GM19328 (cell line): ENCODE results near the gene EIF4E2.

ENCODE experiments used
- ATAC-seq: cut with Tn5 transposase; IDR thresholded peaks from one replicate; pipeline ENCODE4 v1.9.1; 2021; ENCODE audit warnings: mild to moderate bottlenecking, moderate library complexity; ENCODE audit not compliant: unreplicated experiment

EIF4E2 gene

DNA sequence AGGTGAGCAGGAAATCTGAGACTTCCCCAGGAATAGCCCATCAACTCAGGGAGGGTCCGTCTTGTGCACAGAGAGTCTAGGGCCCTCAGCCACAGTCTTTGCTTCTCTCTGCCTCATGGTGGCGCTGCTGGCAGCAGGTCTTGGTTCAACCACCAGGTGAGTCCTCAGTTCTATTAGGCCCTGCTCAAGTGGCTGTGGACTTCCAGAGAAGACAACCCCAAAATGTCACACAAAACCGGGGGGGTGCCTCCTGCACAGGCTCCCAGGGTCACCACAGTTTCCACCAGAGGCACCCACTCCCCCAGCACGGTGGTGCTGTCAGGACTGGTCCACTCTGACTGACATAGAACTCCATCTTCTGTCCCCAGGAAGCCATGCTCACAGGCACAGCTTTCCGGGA lies 13.4 kb upstream of the EIF4E2 start:
- ATAC-seq: no peak

DNA sequence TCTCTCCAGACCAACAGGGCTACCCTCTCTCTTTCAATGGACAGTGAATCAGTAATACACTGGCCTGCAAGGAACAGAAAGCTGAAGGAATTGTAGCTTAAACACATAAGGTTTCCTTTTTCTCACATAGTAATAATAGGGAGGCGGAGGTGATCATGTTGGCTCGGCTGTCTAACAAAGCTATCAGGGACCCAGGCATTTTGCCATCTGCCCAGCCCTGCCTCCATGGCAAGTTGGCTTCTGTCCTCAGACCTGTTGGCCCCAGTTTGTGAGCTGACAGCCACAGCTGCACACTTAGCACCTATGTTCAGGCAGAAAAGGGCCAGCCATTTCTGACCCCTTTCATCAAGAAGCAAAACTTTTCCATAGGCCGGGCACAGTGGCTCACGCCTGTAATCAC lies 13.0 kb upstream of the EIF4E2 start:
- no peak for ATAC-seq

DNA sequence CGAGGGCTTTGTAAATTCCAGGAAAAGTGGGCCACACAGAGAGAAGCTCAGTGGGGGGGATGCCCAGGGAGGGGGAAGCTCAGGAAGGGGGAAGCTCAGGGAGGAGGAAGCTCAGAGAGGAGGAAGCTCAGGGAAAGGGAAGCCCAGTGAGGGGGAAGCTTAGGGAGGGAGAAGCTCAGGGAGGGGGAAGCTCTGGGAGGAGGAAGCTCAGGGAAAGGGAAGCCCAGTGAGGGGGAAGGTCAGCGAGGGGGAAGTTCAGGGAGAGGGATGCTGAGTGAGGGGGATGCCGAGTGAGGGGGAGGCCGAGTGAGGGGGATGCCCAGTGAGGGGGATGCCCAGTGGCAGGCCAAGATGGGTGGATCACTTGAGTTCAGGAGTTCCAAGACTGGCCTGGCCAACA lies 11.8 kb upstream of the EIF4E2 start:
- no peak for ATAC-seq

DNA sequence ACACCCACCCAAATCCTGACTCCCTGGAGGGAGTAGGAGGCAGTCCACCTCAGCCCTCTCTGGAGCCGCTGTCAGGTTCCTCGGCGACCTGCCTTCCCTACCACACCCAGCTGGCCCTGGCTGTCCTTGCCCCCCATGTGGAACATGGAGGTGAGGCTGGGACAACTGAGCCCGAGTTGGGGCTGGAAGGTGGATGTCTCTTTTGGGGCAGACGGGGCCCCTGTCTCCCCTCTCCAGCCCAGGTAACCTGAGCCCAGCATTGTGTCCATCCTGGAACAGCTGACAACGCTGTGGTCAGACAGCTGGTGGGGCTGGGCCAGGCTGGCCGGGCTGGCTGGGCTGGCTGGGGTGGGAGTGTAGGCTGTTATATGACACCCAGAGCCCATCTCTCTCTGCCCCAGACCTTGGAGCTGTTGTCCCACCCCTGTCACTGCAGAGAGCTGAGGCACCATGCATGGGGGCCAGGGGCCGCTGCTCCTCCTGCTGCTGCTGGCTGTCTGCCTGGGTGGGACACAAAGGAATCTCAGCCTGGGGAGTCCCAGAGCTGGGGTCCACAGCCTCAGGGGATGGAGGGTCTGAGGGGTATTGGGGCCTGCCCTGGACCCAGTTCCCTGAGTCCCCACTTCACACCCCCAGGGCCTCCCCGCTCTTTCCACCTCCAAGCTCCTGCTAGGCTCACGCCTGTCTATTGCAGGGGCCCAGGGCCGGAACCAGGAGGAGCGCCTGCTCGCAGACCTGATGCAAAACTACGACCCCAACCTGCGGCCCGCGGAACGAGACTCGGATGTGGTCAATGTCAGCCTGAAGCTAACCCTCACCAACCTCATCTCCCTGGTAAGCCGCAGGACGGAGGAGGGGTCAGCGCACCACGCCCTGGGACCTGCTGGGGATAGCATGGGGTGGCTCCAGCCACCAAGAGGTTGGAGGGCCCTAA lies 10.9 kb upstream of the EIF4E2 start, which contains the start of gene CHRNG:
CHRNG (plus strand) TSS at position 395 of the 934 bp plus-strand sequence; CDS start at position 451, 56 bp downstream.
- ATAC-seq: no peak

DNA sequence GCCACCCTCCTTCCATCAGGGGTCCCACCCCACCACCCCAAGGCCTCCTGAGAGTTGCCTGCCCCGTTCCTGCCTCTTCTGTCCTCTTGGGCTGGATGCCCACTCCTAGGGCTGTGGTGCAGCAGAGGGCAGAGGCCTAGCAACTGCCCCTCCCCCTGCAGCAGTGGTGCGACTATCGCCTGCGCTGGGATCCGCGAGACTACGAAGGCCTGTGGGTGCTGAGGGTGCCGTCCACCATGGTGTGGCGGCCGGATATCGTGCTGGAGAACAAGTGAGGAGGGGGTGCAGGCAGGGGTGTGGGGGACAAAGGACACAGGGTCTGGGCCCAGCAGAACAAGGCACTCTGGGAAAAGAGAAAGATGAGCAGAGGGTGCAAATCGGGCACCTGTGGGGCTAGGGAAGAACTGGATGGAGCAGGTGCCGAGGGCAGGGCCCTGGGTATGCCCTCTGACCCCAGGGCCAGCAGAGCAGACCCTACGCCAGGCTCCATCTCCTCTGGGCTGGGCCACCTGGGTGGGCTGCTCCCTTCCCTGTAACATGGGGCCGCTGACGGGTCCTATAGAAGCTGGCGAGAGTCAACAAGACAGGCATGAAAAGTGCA lies 9.9 kb upstream of the EIF4E2 start:
- no peak for ATAC-seq

DNA sequence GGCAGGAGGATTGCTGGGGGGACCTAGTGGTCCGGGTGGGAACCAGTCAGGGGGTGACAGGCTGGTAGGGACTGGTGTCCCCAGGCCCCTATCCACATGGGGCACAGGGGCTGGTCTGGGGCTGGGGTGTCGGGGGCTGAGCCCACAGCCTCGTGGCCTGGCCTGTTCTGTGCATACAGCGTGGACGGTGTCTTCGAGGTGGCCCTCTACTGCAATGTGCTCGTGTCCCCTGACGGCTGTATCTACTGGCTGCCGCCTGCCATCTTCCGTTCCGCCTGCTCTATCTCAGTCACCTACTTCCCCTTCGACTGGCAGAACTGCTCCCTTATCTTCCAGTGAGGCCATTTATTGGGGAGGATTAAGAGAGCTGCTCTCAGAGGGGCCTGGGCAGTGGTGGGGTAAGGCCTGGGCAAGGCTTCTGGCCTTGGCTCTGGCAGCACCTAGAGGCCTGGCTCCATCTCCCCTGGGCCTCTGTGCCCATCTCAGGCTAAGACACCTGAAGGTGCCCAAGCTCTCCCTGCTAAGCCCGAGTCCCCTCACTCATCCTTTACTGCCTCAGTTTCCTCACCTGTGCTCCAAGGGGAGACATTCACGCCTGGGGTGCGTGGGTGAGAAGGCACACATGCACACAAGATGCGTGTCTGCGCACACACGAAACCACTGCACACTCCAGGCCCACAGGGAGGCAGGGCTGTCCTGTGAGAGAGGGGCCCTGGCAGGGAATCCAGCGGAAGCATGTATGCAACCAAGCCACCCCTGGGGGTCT lies 9.1 kb upstream of the EIF4E2 start:
- no peak for ATAC-seq

DNA sequence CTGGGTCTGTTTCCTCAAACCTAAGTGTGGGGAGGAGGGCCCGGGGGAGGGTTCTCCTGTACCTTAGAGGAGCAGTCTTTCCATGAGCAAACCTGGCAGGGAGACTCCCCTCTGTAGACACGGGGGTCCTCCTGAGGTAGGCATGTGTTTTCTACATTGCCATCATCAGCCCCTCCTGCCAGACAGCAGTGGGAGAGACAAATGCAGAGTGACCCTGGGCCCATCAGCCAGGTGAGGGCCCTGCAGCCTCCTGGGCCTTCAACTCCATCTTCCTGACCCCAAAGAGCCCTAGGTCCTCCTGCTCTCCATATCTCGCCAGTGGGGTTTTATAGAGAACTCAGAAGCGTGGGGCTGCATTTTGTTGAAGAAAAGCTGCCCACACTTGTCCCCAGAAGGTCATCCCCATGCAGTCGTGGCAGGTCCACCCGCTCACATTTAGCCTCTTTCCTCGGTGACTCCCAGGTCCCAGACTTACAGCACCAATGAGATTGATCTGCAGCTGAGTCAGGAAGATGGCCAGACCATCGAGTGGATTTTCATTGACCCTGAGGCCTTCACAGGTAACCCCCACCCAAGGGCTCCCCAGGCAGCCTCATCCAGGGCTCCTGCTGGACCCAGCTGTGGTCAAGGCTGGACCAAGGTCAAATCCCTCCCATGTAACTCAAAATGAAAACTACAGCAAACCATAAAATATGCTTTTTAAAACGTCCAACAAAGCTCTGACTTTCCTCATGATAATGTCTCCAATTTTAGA lies 8.4 kb upstream of the EIF4E2 start:
- ATAC-seq: no peak

DNA sequence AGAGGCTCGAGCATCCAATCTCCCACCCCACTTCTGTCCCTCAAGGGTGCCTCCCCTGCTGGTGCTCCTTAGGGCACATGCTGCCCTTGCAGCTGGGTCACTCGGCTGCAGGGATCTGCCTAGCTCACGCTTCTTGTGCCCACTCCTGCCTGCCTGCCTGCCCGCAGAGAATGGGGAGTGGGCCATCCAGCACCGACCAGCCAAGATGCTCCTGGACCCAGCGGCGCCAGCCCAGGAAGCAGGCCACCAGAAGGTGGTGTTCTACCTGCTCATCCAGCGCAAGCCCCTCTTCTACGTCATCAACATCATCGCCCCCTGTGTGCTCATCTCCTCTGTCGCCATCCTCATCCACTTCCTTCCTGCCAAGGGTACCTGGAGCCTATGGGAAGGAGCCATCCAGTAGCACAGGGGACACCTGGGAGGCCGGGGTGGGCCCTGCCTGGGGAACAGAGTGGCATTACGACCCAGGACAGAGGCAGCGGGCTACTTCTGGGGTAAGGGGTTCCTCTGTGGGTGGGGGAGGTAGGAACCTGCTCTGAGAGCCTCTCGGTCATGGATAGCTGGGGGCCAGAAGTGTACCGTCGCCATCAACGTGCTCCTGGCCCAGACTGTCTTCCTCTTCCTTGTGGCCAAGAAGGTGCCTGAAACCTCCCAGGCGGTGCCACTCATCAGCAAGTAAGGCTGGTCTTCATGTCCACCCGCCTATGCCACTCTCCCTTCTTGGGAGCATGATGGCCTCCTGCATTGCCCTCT lies 7.6 kb upstream of the EIF4E2 start:
- no peak for ATAC-seq

DNA sequence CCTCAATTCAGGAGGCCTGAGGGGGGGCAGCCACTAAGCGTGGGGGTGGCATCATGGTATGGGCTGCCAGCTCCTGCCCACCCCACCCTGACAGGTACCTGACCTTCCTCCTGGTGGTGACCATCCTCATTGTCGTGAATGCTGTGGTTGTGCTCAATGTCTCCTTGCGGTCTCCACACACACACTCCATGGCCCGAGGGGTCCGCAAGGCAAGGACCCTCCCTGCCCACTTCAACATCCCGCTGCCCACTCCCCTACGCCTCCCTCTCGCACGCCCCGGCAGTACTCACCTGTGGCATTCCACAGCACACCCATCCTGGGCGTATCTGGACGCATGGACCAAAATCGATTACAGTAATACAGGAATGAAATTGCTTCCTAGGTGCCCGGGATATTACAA lies 7.0 kb upstream of the EIF4E2 start:
- no peak for ATAC-seq

DNA sequence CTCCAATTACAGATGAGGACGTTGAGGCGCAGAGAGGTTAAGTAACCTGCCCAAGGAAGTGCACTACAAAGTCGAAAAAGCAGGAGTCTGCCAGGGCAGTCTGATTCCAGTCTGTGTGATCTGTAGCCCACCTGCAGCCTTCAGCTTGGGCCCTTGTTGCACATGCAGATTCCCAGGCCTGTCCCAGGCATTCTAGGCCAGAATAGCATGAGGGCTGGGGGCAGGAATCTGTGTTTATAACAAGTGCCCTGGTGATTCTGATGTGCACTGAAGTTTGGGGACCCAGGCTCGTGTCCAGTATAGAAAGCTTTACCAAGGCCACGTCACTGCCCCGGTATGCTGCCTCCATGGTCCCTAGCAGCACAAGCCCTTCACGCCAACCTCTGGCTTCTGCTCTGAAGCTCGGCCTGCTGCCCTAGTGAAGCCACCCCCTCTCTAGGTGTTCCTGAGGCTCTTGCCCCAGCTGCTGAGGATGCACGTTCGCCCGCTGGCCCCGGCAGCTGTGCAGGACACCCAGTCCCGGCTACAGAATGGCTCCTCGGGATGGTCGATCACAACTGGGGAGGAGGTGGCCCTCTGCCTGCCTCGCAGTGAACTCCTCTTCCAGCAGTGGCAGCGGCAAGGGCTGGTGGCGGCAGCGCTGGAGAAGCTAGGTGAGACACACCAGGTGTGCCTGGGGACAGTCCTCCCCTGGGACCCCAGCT lies 6.4 kb upstream of the EIF4E2 start:
- ATAC-seq: no peak

DNA sequence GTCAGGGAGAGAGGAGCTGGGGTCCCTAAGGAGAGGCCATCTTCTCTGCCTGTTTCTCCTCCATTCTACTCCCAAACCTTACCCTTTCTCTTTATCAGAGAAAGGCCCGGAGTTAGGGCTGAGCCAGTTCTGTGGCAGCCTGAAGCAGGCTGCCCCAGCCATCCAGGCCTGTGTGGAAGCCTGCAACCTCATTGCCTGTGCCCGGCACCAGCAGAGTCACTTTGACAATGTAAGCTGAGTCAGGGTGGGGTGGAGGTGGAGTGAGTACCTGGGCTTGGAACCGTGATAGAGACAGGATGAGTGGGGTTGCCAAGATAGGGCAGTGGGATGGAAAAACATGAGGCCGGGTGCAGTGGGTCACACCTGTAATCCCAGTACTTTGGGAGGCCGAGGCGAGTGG lies 5.8 kb upstream of the EIF4E2 start:
- ATAC-seq: no peak

DNA sequence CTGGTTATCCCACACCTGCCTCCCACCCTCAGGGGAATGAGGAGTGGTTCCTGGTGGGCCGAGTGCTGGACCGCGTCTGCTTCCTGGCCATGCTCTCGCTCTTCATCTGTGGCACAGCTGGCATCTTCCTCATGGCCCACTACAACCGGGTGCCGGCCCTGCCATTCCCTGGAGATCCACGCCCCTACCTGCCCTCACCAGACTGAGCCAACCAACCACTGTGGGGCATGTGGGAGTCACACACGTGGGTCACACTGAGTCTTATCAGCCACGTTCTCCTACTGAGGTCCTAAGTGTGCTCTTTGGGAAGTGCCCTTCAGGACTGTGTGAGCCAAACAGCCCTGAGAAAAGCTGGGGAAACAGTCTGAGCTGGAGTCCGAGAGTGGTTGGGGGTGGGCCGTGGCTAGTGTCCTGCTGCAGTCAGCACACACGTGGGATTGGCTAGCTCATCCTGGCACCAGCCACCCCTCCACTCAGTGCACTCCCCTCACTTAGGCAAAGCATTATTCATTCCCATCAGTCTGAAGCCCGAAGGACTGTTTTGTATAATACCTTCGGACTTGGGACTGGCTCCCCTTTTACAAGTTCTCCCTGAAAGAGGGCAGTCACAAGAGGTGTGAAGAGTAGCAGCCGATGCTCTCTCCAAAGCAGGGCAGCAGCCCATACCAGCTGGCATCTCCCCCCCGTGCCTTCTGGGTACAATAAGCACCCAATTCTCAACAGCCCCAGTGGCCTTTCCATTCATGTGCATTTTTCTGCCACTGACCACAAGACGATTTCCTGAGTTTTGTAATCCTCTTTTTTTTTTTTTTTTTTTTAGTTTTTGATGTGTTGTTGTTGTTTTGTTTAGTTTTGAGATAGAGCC lies 4.7 kb upstream of the EIF4E2 start:
- ATAC-seq: no peak

DNA sequence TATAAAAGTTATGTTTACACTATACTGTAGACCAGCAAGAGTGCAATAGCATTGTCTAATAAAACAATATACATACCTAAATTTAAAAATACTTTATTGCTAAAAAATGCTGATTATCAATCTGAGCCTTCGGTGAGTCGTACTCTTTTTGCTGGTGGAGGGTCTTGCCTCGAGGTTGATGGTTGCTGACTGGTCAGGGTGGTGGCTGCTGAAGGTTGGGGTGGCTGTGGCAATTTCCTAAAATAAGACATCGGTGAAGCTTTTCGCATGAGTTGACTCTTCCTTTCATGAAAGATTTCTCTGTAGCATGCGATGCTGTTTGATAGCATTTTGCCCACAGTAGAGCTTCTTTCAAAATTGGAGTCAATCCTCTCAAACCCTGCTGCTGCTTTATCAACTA lies 2.5 kb upstream of the EIF4E2 start:
- ATAC-seq: no peak

DNA sequence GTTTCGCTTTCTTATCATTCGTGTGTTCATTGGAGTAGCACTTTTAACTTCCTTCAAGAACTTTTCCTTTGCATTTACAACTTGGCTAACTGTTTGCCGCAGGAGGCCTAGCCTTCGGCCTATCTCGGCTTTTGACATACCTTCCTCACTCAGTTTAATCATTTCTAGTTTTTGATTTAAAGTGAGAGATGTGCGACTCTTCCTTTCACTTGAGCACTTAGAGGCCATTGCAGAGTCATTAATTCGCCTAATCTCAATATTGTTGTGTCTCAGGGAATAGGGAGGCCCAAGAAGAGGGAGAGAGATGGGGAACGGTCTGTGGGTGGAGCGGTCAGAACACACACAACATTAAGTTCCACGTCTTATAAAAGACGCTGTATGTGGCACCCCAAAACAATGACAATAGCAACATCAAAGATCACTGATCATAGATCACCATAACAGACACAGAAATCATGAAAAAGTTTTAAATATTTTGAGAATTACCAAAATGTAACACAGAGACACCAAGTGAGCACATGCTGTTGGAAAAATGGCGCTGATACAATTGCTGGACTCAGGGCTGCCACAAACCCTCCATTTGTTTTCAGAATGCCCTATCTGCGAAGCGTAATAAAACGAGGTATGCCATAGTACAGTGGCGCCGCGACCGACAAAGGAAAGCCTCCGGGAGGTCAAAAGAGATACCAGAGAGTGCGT lies 685 bp upstream of the EIF4E2 start:
- ATAC-seq: peak; percentile 15

DNA sequence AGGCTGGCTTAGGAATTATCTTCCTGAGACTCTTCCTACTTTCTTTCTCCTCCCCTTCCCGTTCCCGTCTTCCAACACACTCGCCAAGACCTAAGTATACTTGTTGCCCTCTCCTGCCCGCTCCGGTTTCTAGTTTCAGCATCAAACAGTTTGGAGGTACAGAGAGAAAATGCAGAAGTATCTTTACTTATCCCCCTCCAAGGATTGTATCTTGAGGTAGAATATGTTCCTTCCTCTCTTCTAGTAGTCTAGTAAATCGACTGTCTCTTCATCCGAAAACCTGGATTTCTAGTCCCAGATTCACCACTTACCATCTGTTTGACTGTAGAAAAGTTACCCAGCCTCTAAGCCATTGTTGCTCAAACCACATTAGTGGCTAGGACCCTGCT lies 755 bp downstream of the EIF4E2 start:
- no peak for ATAC-seq

DNA sequence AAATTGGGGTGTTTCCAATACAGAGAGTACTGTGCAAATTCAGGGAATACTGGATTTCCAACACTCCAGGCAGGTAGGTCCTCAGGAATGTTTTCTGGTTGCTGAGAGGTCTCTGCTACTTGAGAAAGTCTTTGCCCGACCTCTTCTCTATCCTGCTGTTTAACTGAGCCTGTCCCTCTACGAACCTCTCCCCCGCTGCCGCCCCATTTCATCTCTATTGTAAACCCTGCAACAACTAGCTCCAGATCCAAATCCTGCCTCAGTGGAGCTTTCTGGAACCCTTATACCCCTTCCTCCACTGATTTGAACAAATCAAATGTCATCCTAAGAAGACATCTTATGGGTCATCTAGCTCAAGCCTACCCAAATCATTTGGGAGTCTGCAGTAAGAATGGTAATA lies 1.3 kb downstream of the EIF4E2 start:
- no peak for ATAC-seq

DNA sequence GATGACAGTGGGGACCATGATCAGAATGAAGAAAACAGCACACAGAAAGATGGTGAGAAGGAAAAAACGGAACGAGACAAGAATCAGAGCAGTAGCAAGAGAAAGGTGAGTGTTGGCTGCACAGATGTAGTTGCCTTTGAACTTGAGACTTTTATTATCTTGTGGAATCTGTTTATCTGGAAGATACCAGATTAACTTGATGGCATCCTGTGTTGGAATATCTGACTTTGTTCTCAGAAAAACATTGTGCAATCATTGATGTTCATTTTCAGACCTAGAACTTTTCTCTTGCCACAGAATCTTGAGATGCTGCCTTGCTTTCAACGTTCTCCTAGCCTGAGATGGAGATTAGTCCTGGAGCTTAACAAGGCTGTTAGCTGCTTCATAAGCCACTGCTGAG lies 5.9 kb downstream of the EIF4E2 start:
- ATAC-seq: no peak

DNA sequence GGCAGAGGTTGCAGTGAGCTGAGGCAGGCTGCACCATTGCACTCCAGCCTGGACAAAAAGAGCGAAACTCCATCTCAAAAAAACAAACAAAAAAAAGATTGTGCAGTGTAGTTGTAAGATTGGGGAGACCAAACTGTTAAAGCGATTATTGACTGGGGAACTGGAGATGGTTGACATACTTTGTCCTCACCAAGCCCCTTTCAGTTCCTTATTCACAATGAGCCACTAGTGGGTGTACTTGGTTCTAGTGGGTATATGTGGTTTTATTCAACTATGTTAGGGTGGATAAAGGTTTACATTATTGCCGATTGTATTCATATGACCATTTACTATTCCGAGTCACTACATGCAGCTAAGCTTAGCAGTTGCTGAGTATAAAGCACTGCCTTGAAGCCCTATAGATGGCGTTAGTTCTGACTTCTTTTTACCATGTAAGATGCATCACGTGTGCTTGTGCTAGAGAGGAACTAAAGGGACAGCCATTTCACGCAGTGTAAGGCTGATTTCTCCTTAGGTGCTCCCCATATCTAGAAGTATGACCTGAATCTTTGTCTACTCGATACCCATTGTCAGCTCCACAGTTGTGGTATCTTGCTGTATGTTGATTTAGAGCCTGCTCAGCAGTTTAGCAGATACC lies 12.1 kb downstream of the EIF4E2 start:
- no peak for ATAC-seq
